Left colon (tissue), 2 donors: ENCODE data around the gene ITGB3BP. TPM values are rescaled to one million over a fixed set of nuclear protein-coding genes. Genes with fewer than 3 reads are reported as not detected.
"Not testable (repeated sequence)": the region's sequence is repeated elsewhere in the genome, so short reads cannot be mapped to it uniquely, and the experiment has no call there.

Experiments
- ATAC-seq: fragments of 200-7000 bp; cut with Tn5 transposase; one replicate; pipeline ENCODE4 v1.9.1; 2020; ENCODE audit warnings: mild to moderate bottlenecking, moderate library complexity
- DNase-seq, 2 donors: peaks; one replicate each; pipeline ENCODE4 v3.0.0-alpha.2; 2020
- intact Hi-C, 2 donors: fragments of 100-400 bp; cut with DNase I in 1 of 2; cut with micrococcal nuclease in 1 of 2; formaldehyde crosslinking; loops; one replicate each; pipeline versions ENCODE4 v1.11.2 to v1.14.0; 2022; cut with DNase I, micrococcal nuclease
- long read RNA-seq: library from polyadenylated mRNA; unstranded; transcript quantifications from one replicate; pipeline ENCODE4 v2.0.0, GENCODE V29; 2021
- total RNA-seq, 2 donors: library from RNA; stranded (reverse); fragmentation: NEBNext Ultra II Directional; extraction: Animal tissue kit (Norgen Biotek cat#: 25700); gene quantifications; one replicate each; pipeline ENCODE4 v1.2.1, GENCODE V29; 2021
- donor health status: DM: no; HTN: no; CAD: no.
- donor health status: DM: yes; HTN: yes; CAD: no.

The ITGB3BP gene, protein sequence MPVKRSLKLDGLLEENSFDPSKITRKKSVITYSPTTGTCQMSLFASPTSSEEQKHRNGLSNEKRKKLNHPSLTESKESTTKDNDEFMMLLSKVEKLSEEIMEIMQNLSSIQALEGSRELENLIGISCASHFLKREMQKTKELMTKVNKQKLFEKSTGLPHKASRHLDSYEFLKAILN
- total RNA-seq = 10 to 100 TPM; 11.5 to 12.7 TPM
- long read RNA-seq, partial matches to known transcripts = 0 of 7 reads
- long read RNA-seq, other reads (novel, unspliced or antisense) = 4 of 7 reads

- ATAC-seq = peak; percentile 93
- intact Hi-C loops = no loop called here
- DNase-seq = peak; percentile 84 to 88
Measured at GRCh38 chr1:63522891-63523728, at the start of gene ITGB3BP, which contains the start of gene EFCAB7. Gene ITGB3BP, minus strand, starts transcription at chr1:63523225. Its CDS starts 92 bp downstream, at chr1:63523133. Gene EFCAB7, plus strand, starts transcription at chr1:63523525. Its CDS starts 2,048 bp downstream, at chr1:63525573.

DNA sequence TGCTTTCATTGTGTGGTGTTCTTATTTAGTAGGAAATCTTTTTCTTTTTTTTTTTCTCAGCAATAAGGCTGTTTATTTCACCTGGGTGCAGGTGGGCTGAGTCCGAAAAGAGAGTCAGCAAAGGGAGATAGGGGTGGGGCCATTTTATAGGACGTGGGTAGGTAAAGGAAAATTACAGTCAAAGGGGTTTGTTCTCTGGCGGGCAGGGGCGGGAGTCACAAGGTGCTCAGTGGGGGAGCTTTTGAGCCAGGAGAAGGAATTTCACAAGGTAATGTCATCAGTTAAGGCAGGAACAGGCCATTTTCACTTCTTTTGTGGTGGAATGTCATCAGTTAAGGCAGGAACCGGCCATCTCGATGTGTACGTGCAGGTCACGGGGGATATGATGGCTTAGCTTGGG, 49.7 kb upstream of the ITGB3BP start:
- ATAC-seq, intact Hi-C loops, DNase-seq: not testable (repeated sequence)

DNA sequence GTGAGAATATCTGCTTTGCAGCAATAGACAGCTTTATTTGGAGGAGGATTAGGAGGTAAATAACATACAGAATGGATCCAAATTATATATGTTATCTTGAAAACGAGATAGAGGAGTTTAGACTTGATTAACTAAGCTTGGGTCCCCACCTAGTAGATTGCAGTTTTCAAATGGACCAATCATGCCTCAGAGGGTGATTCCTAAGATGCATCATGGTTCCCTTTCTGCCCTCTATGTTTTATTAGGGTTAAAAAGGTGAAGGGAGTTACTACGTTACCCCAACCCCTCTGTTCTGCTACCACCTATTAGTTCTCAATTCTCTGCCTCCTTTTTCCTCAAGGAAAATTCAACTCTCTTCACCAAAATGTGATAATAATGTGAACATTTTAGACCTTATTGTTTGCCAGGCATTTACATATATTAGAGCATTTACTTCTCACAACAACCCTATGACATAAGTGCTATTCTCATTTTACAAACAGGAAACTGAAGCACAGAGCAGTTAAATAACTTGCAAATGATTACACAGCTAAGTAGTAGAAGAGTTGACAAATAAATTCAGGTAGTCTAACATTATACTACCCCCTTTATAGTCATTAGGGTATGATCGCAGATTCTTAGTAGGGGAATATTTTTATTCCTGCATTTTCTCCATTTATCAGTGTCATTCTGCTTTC, 46.8 kb upstream of the ITGB3BP start:
- DNase-seq (no peak), ATAC-seq (no peak)
- intact Hi-C loops = no loop called here

- intact Hi-C loops = no loop called here
- DNase-seq (no peak), ATAC-seq (no peak)
Measured at GRCh38 chr1:63569068-63569467, 46.0 kb upstream of the ITGB3BP start.

GRCh38 chr1:63563745-63564144, 40.7 kb upstream of the ITGB3BP start:
- intact Hi-C loops = no loop called here
- DNase-seq = no peak
- ATAC-seq = no peak

DNA sequence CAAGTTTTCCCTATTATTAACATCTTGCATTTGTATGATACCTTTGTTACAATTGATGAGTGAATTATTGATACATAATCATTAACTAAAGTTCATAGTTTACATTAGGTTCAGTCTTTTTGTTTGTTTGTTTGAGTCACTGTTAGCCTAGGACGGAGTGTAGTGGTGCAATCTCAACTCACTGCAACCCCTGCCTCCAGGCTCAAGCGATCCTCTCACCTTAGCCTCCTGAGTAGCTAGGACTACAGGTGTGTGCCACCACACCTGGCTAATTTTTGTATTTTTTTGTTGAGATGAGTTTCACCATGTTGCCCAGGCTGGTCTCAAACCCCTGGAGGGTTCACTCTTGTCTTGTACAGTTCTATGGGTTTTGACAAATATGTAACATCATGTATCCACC, 36.3 kb upstream of the ITGB3BP start:
- intact Hi-C loops = no loop called here
- DNase-seq = no peak
- no peak for ATAC-seq

DNA sequence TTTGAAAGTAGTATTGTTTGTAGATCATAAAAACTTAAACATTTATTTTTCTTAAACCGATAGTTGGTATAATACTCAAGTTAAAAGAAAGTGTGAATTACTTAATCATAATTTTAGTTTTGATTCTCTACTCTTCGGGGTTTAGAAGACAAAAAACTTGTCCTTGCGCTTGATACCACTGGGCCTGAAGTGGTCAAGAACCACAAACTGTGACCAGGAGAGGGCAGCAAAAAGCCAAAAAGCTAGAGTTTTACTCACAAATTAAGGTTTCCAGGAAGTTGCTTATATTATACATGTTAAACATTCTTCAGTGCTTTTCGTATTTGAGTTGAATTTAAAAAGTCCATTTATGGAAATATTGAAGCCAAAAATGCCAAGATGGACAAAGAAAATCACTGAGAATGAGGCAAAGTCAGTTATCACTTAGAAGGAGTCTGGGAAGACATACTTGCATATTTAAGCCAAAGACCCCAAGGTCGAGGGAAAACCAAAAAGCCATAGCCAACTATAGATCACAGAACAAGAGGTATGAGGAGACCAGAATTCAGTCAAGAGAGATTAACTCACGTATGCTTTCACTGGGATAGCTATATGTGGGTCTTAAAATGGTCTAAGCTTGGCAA, 34.5 kb upstream of the ITGB3BP start:
- intact Hi-C loops = no loop called here
- peak; percentile 37 for ATAC-seq

GRCh38 chr1:63555480-63555879, 32.5 kb upstream of the ITGB3BP start:
- intact Hi-C loops = no loop called here
- no peak for ATAC-seq
- no peak for DNase-seq

More for the DNA sequence above, 34.5 kb upstream of the ITGB3BP start:
- DNase-seq = peak in 1 of 2 donors; percentile 49

- ATAC-seq (no peak), DNase-seq (no peak)
- intact Hi-C loops = no loop called here
Measured at GRCh38 chr1:63548877-63549276, 25.9 kb upstream of the ITGB3BP start.

- DNase-seq (no peak), ATAC-seq (no peak)
- intact Hi-C loops = no loop called here
Measured at GRCh38 chr1:63548303-63548702, 25.3 kb upstream of the ITGB3BP start.

GRCh38 chr1:63547621-63548294, 24.7 kb upstream of the ITGB3BP start:
- DNase-seq = no peak
- intact Hi-C loops = no loop called here
- ATAC-seq = no peak

- ATAC-seq (no peak), DNase-seq (no peak)
- intact Hi-C loops = no loop called here
Measured at GRCh38 chr1:63545780-63546179, 22.8 kb upstream of the ITGB3BP start.

GRCh38 chr1:63537940-63538339, 14.9 kb upstream of the ITGB3BP start:
- intact Hi-C loops = no loop called here
- ATAC-seq = no peak
- no peak for DNase-seq

GRCh38 chr1:63537006-63537405, 14.0 kb upstream of the ITGB3BP start:
- ATAC-seq (no peak), DNase-seq (no peak)
- intact Hi-C loops = no loop called here

GRCh38 chr1:63534406-63534805, 11.4 kb upstream of the ITGB3BP start:
- intact Hi-C loops = no loop called here
- DNase-seq (no peak), ATAC-seq (no peak)

DNA sequence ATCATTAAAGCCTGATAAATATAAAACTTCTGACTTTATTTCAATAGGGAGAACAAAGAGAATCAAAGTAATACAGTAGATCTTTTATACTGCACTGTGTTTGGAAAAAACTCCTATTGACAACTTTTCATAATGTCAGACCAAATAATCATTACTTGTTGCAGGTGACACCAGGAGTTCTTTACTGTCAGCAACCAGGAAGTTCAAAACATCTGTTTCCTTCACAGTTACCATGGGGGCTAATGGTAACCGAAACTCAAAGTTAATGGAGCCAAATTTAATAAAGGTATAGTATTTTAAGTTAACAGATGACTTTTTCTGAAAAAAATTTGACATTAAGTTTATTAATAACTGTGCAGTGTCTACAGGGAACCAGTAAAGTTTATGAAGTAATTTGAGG, 10.9 kb upstream of the ITGB3BP start:
- no peak for ATAC-seq
- intact Hi-C loops = no loop called here
- no peak for DNase-seq

DNA sequence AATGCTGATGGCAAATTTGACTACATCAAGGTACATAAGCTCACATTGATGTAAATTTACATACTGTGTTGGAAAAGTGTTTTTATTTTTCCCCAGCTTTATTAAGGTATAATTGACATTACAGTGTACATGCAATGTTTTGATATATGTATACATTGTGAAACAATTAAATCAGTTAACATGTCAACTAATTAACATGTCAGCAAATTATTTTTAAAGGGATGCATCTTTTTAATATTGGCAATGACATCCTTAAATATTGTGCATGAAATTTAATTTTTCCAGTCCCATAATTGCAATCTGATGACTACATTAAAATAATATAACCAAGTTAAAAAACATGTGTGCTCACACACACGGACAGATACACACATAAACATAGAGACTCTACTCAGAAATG, 9.7 kb upstream of the ITGB3BP start:
- intact Hi-C loops = no loop called here
- DNase-seq (no peak), ATAC-seq (no peak)

DNA sequence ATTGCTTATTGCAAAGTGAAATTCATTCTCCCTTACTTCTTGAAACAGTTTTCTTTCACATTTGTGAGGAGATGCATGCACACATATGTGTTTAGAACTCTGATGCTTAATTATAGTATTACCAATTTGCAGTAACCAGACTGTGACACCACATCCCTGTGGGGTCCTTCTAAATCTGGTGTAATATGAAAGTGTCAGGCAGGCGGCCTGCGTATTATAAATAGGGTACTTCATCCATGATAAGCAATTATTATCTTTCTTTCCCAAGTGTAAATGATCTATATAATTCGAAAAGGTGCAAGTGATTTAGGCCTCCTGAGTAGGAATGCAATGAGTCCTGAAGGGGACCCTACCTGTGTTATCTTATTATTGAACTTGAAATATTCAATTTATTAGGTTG, 1.2 kb upstream of the ITGB3BP start:
- no peak for DNase-seq
- no peak for ATAC-seq

DNA sequence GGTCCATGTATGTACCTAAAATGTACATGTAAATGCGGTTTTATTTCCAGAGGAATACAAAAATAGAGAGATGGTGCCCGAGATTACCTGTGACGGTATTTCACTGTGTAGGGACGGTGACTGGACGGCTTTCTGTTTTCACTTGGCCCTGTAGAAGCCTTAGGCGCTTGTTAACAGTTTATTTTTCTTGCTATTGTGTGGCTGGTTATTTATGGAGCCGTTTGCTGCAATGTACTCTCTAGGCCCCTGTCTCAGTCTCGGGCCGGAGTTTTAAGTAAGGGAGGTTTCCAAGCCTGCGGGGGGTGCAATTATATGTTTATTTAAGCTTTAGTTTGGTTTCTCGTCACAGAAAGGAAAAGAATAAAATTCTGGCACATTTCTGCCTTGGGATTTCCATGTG, 713 bp upstream of the ITGB3BP start:
- no peak for DNase-seq
- intact Hi-C loops = no loop called here
- ATAC-seq = peak; percentile 51

More for the DNA sequence above, 1.2 kb upstream of the ITGB3BP start:
- intact Hi-C loops = no loop called here
